AG20443 (cell line): ENCODE measurements around the gene MTG2.

Experiments used
- DNase-seq: peaks from one replicate; pipeline ENCODE4 v3.0.0; 2012; ENCODE audit warnings: low spot score, mixed read lengths

Gene MTG2

DNA sequence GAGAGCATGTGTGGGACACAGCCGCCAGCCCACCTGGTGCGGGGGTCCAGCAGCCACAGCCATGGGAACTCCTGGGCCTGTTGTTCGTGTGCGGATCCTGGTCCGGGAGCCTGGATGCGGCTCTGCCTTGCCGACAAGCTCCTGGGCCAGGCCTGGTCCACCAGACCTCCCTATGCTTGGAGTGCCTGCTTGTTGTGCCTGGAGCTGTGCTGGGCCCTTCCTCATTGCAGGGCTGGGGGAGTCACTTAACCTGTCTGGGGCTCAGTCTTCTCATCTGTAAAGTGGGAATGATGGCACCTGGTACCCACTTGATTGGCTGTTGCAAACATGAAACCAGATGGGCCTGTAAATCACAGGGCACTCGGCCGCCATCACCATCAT lies 52.9 kb downstream of the MTG2 start:
- DNase-seq, result no peak

DNA sequence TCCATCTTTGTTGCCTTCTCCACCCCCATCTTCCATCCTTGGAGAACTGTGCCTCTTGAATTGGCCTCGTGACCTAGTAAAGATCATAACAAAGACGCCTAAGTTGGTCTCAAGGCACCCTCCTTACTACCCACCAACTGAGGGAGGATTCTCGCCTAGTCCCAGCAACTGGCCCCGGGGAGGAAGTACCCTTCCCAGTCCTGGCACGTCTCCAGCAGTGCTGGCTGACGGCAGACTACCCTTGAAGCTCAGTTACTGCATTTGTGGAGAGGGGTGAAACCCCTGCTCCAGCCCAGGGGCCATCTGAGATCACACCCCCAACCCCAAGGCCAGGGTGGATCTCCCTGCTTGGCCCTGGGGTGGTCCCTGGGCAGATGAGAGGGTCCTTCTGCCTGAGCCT lies 53.4 kb downstream of the MTG2 start:
- DNase-seq, result no peak

DNA sequence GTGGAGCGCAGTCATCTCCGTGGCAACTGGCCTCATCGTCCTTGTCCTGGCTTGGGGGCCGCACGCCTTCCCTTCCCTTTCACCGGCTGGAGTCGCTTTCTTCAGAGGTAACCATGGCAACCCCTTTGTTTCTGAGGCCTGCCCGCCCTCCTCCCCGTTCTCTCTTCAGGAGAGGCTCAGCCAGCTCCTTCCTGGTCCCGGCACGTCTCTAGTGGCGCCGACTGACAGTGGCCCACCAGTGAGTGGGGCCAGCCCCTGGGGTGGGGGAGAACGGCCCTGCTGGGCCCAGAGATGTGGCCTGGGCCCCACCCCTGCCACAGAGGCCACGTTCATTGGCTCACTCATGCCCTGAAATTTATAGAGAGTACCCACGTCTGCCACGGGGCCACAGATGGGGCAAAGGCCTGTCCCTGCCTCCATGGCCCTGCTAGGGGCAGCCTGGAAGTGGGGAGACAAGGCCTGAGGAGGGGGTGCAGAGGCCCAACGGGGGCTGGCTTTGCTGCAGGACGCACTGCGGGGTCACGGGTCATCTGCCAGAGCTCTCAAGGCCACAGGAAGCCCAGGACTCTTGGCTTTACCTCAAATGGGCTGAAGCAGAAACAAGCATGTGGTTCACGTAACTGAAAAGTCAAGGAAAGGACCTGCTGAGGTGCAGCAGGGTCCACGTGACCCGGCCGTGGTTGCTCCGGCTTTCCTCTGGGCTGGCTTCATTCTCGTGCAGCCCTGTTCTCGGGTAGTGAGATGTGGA lies 54.1 kb downstream of the MTG2 start:
- no peak for DNase-seq

DNA sequence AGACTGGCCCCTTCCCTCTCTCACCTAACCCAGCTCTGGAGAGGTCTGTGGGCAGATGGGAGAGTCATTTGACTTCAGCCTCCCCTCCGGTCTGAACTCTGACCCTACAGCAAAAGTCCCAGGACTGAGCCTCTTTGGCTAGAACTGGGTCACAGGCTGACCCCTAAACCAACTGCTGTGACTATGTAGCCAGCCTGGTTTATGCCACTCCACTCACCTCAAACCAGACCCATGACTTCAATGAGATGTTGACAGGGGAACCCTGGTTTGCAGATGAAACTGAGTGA lies 54.6 kb downstream of the MTG2 start:
- DNase-seq, result no peak

DNA sequence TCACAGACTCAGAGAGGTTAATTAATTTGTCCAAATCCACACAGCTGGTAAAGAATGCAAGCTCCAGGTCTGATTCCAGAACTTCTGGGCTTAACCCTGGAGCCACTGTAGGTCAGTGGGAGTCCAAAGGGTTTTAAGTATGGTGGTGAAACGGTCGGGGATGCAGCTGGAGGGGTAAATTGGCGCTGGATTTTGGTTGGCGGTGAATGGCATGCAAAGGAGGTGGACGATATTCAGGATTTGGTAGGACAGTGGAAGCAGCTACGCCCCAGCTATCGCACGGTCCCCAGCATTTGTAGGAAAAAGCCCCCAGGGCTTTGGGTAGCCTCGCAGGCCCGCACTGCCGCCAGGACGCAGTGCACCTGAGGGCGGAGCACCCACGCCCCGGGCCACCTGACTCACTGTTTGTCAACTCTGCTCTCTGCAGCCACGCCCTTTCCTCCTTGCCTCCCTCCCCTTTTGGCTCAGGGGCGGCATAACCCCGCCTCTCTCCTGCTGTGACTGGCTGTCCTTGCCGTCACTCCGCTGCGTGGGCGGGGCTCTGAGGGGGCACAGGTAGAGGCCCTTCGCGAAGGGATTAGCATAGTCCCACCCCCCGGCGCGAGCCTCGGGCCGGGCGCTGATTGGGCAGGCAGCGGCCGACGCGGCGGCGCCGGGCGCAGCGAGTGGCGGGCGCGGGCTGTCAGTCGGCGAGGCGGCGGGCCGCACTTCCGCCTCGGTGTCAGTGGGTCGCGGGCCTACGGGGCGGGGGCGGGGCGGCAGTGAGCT lies 55.2 kb downstream of the MTG2 start, which contains the start of gene OSBPL2:
Gene OSBPL2, plus strand, starts transcription at position 721 of the 768 bp plus-strand sequence. CDS start 17,664 bp downstream, outside the sequence.
- DNase-seq, result peak; percentile 100

DNA sequence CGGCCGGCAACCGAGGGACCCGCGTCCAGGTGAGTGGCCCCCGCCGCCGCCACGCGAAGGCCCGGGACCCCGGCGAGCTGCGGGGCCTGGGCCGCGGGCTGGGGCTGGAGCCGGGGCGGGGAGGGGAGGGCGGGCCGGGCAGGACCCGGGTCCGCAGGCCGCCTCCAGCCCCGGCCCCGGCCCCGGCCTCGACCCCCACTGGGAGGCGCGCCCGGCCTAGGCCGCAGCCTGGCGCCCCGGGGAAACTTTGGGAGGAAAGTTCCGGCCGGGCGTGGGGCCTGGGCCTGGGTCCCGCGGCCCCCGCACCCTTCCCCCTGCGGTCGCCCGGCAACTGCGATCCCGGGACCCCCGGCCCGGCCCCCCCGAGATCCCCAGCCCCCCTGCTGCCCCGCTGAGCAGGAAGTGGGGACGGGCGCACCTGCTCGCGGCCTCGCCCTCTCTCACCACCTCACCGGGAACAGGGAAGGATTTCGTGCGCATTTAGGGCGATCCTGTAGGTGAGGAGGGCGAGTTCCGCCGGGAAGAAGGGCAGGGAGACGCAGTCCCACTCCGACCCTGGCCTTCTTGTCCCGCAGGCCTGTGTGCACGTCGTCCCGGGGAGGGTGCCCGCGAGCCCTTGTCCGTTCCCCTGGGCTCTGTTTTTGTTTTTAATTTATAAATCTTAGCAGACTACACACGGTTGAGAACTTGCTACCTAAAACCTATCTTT lies 55.9 kb downstream of the MTG2 start:
- DNase-seq, result peak; percentile 43

DNA sequence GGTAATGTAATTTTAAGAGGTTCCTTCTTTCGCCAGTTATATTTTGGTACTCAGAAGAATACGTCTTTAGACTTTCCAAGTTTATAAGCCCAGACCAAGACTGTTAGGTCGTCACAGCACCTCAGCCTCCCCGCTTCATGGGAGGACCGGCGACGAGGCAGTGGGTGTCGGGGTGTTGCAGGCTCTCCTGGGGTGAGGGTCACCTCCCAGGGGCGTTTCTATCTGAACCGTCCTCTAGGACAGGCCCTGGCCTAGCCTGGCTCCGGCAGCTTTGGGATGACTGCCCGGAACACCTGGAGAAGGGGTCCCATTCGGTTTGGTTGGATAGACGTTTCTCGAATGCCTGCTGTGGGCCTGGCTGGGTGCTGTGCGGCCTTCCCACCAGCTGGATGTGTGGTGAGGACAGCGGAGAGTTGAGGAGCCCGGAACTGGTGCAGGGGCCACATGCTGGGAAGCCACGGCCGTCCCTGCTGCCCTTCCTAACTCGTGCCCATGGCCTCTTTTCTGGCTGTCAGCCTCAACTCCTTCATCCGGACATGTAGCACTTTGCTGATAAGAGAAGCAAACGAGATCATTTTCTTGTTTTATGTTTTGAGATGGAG lies 56.6 kb downstream of the MTG2 start:
- DNase-seq, result peak; percentile 39

DNA sequence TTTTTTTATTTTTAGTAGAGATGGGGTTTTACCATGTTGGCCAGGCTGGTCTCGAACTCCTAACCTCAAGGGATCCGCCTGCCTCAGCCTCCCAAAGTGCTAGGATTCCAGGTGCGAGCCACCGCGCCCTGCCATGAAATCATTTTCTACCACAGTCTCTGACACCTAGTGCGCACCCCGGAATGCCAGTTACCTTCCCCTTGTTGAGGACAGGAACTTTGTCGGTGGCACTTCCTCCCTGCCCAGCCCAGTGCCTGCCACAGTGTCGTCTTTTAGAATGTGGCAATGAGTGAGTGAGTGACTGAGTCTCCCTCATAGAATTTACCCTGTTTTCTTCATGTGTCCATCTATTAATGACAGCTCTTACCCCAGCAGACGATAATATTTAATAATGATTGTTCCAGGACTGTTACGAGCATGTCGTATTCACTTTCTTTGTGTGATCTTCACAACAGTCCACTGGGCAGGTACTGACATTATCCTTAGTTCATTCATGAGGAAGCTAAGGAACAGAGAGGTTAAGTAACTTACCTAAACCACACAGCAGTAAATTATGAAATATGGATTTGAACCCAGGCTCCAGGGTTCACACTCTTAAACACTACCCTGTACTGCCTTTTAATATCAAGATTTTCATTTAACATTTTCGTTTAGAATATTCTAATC lies 57.3 kb downstream of the MTG2 start:
- no peak for DNase-seq

DNA sequence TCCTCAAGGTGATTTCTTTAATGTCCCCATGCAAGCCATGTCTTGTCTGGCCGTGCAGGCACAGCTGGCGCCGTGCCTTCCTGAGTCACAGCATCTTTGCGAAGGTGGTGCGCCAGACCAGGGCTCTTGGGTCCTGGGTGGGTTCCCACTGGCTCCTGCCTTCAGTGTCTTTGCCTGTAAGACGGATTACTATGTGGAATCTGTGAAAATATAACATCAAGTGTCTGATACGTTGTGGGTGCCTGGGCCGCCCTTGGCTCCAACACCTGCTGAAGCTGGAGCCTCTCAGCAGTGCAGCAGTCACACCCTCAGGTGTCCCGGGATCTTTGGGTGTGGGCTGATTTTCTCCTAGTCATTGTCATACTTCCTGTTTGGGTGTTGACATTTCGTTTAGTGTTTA lies 58.7 kb downstream of the MTG2 start:
- no peak for DNase-seq

DNA sequence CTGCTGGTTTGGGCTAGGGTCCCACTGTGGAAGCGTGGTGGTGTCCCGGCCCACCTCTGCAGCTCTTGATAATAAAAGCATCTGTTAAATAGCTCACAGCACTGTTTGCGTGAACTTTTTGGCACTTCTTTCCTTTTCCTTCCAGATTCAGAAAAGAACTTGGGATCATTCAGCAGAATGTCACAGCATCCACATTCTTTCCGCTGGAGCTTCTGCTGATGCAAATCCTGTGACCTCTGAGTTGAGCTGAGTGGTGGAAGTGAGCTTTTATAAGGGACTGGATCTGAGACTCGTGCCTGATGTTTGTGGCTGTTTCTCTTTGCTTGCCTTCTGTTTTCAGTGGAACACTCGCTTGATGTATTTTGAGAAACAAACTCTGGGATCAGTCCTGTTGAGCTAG lies 59.3 kb downstream of the MTG2 start:
- no peak for DNase-seq

DNA sequence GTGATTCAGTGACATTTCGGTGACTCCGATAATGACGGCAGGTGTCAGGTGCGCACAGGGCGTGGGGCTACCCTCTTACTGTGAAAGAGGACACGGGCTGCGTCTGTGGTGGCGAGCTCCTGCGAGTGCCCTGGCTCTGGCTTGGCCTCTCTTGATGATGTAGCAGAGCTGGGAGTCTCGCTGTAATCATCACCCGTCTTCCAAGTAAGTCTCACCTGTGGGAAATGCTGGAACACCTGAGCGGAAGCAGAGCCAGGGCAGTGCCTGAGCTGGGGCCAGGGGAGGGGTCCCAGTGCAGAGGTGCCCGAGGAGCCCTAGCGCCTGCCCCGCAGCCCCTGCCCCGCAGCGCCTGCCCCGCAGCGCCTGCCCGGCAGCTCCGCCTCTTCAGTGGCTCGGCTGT lies 60.3 kb downstream of the MTG2 start:
- DNase-seq, result no peak

DNA sequence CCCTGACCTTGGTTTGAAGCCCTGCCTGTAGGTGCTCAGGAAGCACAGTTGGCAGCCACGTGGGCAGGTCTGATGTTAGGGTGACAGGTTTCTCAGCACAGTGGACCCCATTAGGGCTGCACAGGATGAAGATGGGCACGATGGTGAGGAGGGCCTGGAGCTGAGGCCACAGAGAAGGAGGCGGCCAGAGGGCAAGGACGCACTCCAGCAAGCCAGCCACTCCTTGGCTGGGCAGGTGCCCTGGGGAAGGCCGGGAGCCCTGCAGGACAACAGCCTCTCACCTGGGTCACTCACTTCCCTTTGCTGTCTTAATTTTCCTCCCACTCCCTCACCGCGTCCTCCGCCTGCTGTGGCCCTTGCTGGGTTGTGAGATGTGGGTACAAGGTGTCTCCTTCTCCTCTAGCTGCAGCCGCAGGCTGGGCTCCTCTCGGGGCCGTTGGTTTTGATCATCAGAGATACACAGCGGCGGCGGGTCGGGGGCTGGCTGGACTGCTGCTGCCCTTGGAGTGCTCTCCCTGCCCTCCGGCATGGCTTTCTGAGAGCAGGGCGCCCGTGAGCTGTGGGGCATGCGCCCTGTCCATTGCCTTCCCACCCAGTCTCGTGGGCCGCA lies 61.2 kb downstream of the MTG2 start:
- DNase-seq, result no peak

DNA sequence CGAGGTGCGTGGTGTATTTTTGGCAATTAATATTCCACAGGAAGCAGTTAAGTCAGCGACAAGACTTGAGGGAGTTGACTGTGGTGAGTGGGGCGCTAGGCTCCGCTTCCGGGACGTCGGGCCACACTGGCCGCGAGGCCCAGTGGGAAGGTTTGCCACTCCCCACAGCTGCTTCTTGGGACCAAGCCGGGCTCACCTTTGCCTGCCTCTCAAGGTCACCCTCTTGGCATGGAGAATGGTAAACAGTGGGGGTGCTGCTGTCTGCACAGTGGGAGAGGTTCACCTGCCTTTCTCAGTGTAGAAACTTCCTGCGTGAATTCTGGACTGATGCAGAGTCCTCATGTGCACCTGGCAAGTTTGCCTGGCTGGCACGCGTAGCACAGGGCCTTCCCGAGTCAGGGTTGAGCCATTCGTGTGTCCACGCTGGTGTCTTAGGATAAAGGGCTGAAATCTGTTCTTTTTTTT lies 61.8 kb downstream of the MTG2 start:
- no peak for DNase-seq

DNA sequence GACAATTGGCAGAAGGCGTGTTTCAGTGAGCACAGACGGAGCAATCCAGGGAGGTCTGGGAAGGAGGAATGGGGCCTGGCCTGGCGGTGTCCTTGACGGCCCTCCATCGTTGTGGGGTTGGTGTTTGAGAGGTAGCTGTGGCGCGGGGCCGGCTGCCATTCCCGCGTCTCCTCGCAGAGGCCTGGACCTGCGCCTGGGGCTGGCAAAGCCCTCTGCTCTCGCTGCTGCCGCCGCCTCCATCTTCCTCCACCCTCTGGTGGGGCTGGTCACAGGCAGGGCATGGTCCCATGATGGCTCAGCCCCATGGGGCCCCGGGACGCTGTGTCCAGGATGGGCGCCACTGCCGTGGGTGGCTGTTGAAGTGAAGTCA lies 63.1 kb downstream of the MTG2 start:
- no peak for DNase-seq

DNA sequence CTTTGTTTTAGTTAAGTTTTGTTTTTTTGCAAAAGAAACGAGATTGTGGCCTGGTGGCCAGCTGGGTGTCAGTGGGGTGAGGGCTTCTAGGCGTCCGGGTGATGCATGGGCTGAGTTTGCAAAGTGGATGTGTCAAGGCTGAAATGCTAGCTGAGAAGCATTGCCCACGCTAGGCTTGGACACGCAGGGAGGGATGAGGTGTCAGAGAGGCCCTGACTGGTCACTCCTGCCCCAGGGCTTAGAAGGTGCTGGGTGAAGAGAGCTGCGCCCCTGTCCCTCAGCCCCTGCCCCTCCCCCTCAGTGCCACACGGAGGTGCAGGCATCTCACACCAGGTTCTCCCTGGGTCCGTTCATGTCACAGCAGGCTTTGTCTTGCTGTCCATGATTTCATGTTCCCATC lies 63.6 kb downstream of the MTG2 start:
- no peak for DNase-seq

DNA sequence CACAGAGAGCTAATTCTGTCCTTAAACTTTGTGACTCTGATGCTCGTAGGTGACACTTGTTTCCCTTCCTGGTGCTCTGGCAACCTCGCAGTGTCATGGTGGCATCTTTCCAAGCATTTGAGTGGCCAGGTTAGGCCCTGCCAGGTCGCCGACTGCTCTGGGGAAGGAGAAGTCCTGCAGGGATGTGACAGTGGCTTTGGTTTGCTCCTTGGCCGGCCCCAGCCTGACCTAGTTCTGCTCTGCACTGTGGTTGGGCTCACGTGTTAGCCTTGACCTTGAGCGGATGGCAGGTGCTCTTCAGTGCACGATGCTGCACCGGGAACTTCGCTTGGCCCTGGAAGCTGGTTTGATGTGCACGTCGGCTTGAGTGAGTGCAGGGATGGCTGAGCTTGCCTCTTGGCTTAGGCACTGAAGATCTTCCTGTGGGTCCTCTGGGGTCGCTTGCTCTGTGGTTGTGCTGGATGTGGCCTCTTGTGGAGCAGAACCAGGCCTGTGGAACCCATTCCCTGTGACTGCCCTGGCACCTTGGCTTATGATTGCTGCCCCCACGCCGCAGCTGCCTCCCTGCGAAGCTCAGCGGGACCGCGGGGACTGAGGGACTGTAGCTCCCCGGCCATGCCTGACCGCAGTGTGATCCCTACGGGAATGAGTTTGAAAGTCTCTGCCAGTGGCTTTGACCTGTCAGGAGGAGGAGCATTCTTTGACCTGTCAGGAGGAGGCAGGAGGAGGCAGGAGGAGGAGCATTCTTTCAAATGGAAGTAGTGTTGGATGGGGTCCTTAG lies 64.2 kb downstream of the MTG2 start:
- DNase-seq, result no peak

DNA sequence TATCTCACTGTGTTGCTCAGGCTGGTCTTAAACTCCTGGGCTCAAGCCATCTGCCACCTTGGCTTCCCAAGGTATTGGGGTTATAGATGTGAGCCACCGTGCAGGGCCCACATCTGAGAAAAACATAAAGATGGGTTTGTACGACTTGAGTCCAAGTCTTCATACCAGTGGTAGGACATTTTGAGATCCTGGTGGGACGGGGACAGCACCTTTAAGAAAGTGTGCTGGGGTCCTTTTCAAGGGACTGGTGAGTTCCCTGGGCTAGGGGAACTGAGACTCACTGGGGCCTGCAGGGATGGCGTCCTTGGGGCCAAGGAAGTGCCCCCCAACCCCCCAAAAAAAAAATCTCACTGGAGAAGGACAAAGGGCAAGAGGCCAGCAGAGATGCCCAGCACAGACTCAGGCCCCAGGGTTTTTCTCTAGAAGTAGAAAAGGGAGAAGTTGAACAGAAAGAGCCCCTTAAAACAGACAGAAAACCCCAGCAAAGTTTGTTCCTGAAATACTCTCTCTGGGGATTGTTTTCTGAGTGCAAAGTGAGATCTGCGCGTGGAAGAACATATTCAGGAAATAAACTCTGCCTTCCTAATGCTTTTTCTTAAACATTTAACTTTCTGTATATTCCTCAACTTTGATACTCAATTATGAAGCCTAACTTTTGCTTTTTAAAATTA lies 66.2 kb downstream of the MTG2 start:
- no peak for DNase-seq

DNA sequence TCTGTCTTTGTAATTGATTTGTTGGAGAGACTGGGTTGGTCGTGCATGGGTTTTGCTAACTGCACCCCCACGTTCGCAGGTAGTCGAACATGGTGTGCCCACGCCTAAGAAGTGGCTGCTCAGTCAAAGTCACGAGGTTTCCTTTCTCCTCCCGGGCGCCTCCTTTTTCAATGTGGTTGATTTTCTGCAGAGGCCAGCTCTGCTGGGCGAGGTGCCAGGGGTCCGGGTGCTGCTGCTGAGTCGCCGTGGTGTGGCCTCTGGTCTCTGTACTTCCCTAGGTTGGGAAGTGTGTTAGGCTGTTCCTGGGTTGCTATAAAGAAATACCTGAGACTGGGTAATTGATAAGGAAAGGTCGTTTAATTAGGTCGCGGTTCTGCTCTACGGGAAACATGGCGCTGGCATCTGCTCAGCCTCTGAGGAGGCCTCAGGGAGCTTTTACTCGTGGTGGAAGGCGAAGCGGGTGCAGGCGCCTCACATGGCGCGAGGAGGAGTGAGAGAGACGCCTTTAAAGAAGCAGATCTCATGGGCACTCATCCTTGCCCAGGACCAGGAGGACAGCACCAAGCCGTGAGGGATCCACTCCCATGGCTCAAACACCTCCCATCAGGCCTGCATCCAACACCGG lies 69.6 kb downstream of the MTG2 start:
- no peak for DNase-seq
